ENCODE measurements around the gene LTBP2.

DNA sequence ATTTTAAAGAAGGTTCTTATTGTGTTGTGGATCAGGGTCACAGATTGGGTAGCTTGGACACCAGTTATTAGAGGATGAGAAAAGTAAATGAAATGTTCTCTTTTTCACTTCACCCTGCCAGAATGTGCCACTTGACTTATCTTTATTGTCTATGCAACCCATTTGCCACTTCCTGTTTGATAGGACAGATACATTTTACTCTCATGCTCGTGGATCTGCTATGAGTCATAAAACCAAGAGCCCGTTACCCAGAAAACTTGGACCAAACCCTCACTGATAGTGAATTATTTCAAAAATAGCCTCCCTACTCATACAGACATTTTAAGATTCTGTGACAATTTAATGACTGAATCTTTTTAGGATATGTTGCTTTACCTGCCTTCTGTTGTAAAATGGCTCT, 116.7 kb downstream of the LTBP2 start:
- TF ChIP-seq RAD21 (IDR thresholded peaks at IDR 0.05 in 1 of 2, conservative IDR thresholded peaks at IDR 0.05 in 1 of 2; ENCODE audit: low read depth in 2 of 2, low read length in 2 of 2) (no peak), EZH2 (IDR thresholded peaks at IDR 0.05; ENCODE audit: low read depth, low read length, severe bottlenecking) (no peak), CHD2 (IDR thresholded peaks at IDR 0.05; ENCODE audit: low read length) (no peak), RFX5 (IDR thresholded peaks at IDR 0.05; ENCODE audit: borderline replicate concordance, low read depth, low read length) (no peak), POU5F1 (IDR thresholded peaks at IDR 0.05; ENCODE audit: low read depth, low read length) (no peak), POLR2A (IDR thresholded peaks at IDR 0.05; ENCODE audit: control extremely low read depth in 1 of 2, low read depth in 2 of 2, low read length in 2 of 2) (no peak), EP300 (IDR thresholded peaks at IDR 0.05; ENCODE audit: borderline replicate concordance in 1 of 2, low read depth in 2 of 2, low read length in 2 of 2) (no peak), ZNF274 (IDR thresholded peaks at IDR 0.05; ENCODE audit: borderline replicate concordance, extremely low read depth, low read length) (no peak)
- TF ChIP-seq, protein P1, sequence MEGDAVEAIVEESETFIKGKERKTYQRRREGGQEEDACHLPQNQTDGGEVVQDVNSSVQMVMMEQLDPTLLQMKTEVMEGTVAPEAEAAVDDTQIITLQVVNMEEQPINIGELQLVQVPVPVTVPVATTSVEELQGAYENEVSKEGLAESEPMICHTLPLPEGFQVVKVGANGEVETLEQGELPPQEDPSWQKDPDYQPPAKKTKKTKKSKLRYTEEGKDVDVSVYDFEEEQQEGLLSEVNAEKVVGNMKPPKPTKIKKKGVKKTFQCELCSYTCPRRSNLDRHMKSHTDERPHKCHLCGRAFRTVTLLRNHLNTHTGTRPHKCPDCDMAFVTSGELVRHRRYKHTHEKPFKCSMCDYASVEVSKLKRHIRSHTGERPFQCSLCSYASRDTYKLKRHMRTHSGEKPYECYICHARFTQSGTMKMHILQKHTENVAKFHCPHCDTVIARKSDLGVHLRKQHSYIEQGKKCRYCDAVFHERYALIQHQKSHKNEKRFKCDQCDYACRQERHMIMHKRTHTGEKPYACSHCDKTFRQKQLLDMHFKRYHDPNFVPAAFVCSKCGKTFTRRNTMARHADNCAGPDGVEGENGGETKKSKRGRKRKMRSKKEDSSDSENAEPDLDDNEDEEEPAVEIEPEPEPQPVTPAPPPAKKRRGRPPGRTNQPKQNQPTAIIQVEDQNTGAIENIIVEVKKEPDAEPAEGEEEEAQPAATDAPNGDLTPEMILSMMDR (IDR thresholded peaks at IDR 0.05; ENCODE audit: control extremely low read depth in 1 of 3, insufficient read depth in 1 of 3, low read depth in 1 of 3, low read length in 3 of 3): no peak

Data from H1 (cell line).